H9 (cell line): ENCODE data around the gene PRR11. TPM values are rescaled to one million over a fixed set of nuclear protein-coding genes. Genes with fewer than 3 reads are reported as not detected.

Experiments
- DNase-seq: peaks from one replicate; pipeline ENCODE4 v3.0.0-alpha.2; 2017
- H2AFZ ChIP-seq: one replicate; pipeline ENCODE4 v1.6.1; 2013; ENCODE audit warnings: mild to moderate bottlenecking, low read length, control low read depth, moderate library complexity
- H2AK5ac ChIP-seq: 2 replicates; pipeline ENCODE4 v1.6.1; 2013; ENCODE audit warnings: low read length, control low read depth, mixed read lengths; ENCODE audit not compliant: insufficient read length
- H2BK120ac ChIP-seq: one replicate; pipeline ENCODE4 v1.6.1; 2013; ENCODE audit warnings: low read depth, mild to moderate bottlenecking, low read length, control low read depth, inconsistent platforms; ENCODE audit not compliant: poor library complexity, severe bottlenecking
- H2BK12ac ChIP-seq: 2 replicates; pipeline ENCODE4 v1.6.1; 2013; ENCODE audit warnings: low read length, control low read depth, mixed read lengths, low read depth; ENCODE audit not compliant: insufficient read length
- H2BK15ac ChIP-seq: 2 replicates; pipeline ENCODE4 v1.6.1; 2013; ENCODE audit warnings: low read depth, low read length, control low read depth
- H2BK20ac ChIP-seq: one replicate; pipeline ENCODE4 v1.6.1; 2013; ENCODE audit warnings: low read depth, mild to moderate bottlenecking, low read length, control low read depth, inconsistent platforms; ENCODE audit not compliant: poor library complexity, severe bottlenecking
- H2BK5ac ChIP-seq: 2 replicates; pipeline ENCODE4 v1.6.1; 2013; ENCODE audit warnings: low read length, control low read depth, mixed read lengths; ENCODE audit not compliant: insufficient read length
- H3K14ac ChIP-seq: 2 replicates; pipeline ENCODE4 v1.6.1; 2013; ENCODE audit warnings: low read length, control low read depth; ENCODE audit not compliant: insufficient read depth
- H3K18ac ChIP-seq: 2 replicates; pipeline ENCODE4 v1.6.1; 2013; ENCODE audit warnings: low read depth, mild to moderate bottlenecking, mixed read lengths, low read length, control low read depth; ENCODE audit not compliant: insufficient read length
- H3K23ac ChIP-seq: 2 replicates; pipeline ENCODE4 v1.6.1; 2013; ENCODE audit warnings: low read length, control low read depth, mixed read lengths, low read depth; ENCODE audit not compliant: insufficient read length
- H3K23me2 ChIP-seq: 2 replicates; pipeline ENCODE4 v1.6.1; 2013; ENCODE audit warnings: low read depth, mild to moderate bottlenecking, mixed read lengths, low read length, control low read depth; ENCODE audit not compliant: insufficient read length, poor library complexity, severe bottlenecking
- H3K27ac ChIP-seq: 2 replicates; pipeline ENCODE4 v1.5.1; 2013; ENCODE audit warnings: low read length, control low read depth, mixed read lengths, low read depth; ENCODE audit not compliant: insufficient read length
- H3K27me3 ChIP-seq: 2 replicates; pipeline ENCODE4 v1.6.1; 2013; ENCODE audit warnings: low read length, control low read depth, inconsistent platforms; ENCODE audit not compliant: insufficient read depth
- H3K4ac ChIP-seq: 2 replicates; pipeline ENCODE4 v1.6.1; 2013; ENCODE audit warnings: low read depth, mild to moderate bottlenecking, control low read depth, inconsistent platforms, low read length, moderate library complexity
- H3K4me1 ChIP-seq: 2 replicates; pipeline ENCODE4 v1.6.1; 2013; ENCODE audit warnings: low read length, control low read depth, inconsistent platforms; ENCODE audit not compliant: insufficient read depth
- H3K4me2 ChIP-seq: 2 replicates; pipeline ENCODE4 v1.6.1; 2013; ENCODE audit warnings: low read length, control low read depth, mixed read lengths; ENCODE audit not compliant: insufficient read length, insufficient read depth
- H3K56ac ChIP-seq: 2 replicates; pipeline ENCODE4 v1.6.1; 2013; ENCODE audit warnings: low read depth, mild to moderate bottlenecking, mixed read lengths, low read length, control low read depth; ENCODE audit not compliant: insufficient read length
- H3K79me1 ChIP-seq: 2 replicates; pipeline ENCODE4 v1.6.1; 2013; ENCODE audit warnings: low read depth, mild to moderate bottlenecking, moderate library complexity, low read length, control low read depth, inconsistent platforms; ENCODE audit not compliant: insufficient read depth, poor library complexity, severe bottlenecking
- H3K79me2 ChIP-seq: 2 replicates; pipeline ENCODE4 v1.6.1; 2013; ENCODE audit warnings: low read length, control low read depth, inconsistent platforms; ENCODE audit not compliant: insufficient read depth
- H3K9ac ChIP-seq: 2 replicates; pipeline ENCODE4 v1.6.1; 2013; ENCODE audit warnings: low read length, control low read depth, mixed read lengths; ENCODE audit not compliant: insufficient read length; ENCODE audit errors: extremely low read depth
- H3K9me3 ChIP-seq: one replicate; pipeline ENCODE4 v1.6.1; 2013; ENCODE audit warnings: low read depth, low read length, inconsistent platforms; ENCODE audit not compliant: control insufficient read depth
- H3T11ph ChIP-seq: one replicate; pipeline ENCODE4 v1.6.1; 2013; ENCODE audit warnings: mild to moderate bottlenecking, low read length, control low read depth, inconsistent platforms
- H4K20me1 ChIP-seq: one replicate; pipeline ENCODE4 v1.6.1; 2013; ENCODE audit not compliant: control insufficient read depth, insufficient read length, insufficient read depth
- H4K5ac ChIP-seq: 2 replicates; pipeline ENCODE4 v1.6.1; 2013; ENCODE audit warnings: low read depth, mild to moderate bottlenecking, mixed read lengths, low read length, control low read depth; ENCODE audit not compliant: insufficient read length
- H4K8ac ChIP-seq: replicated peaks from 2 replicates; pipeline ENCODE4 v1.6.1; 2013; ENCODE audit warnings: low read length, control low read depth, mixed read lengths, low read depth; ENCODE audit not compliant: insufficient read length
- H4K91ac ChIP-seq: 2 replicates; pipeline ENCODE4 v1.6.1; 2013; ENCODE audit warnings: low read depth, mild to moderate bottlenecking, moderate library complexity, mixed read lengths, low read length, control low read depth; ENCODE audit not compliant: insufficient read length
- H3K27ac Mint-ChIP-seq, 3 experiments: 2 replicates in 2 of 3; 3 replicates in 1 of 3; pipeline ENCODE4 v1.8.0; 2020 to 2021; ENCODE audit warnings: mixed read lengths in 3 of 3, mild to moderate bottlenecking in 1 of 3, moderate library complexity in 1 of 3
- H3K27me3 Mint-ChIP-seq: 2 replicates; pipeline ENCODE4 v1.8.0; 2021; ENCODE audit warnings: low read depth, mild to moderate bottlenecking, moderate library complexity, mixed read lengths
- H3K36me3 Mint-ChIP-seq, 3 experiments: 2 replicates in 2 of 3; 3 replicates in 1 of 3; pipeline ENCODE4 v1.8.0; 2020 to 2021; ENCODE audit warnings: low read depth in 3 of 3, mixed read lengths in 3 of 3; ENCODE audit not compliant: insufficient read depth in 1 of 3
- H3K4me1 Mint-ChIP-seq, 2 experiments: 2 replicates each; pipeline ENCODE4 v1.8.0; 2020; ENCODE audit warnings: mixed read lengths in 2 of 2
- H3K4me3 Mint-ChIP-seq, 2 experiments: 2 replicates in 1 of 2; 3 replicates in 1 of 2; pipeline ENCODE4 v1.8.0; 2020 to 2021; ENCODE audit warnings: mild to moderate bottlenecking in 2 of 2, mixed read lengths in 2 of 2, moderate library complexity in 1 of 2
- H3K9me3 Mint-ChIP-seq, 2 experiments: 2 replicates in 1 of 2; 3 replicates in 1 of 2; pipeline ENCODE4 v1.8.0; 2020; ENCODE audit warnings: mild to moderate bottlenecking in 2 of 2, mixed read lengths in 2 of 2, moderate library complexity in 1 of 2
- WGBS: extraction: QIAGEN DNeasy Blood & Tissue Kit; methylation state at CpG from one replicate; pipeline ENCODE4 v1.1.7; 2013; ENCODE audit warnings: missing lambda C conversion rate, low lambda C conversion rate, mixed read lengths; ENCODE audit not compliant: insufficient read length; ENCODE audit errors: extremely low coverage; 5-methylcytosine and 5-hydroxymethylcytosine counted together
- total RNA-seq: library from RNA; stranded (reverse); gene quantifications from 2 replicates; pipeline ENCODE4 v1.2.1, GENCODE V29; 2021
- TF ChIP-seq, protein P1 (sequence below): fragments of 200-600 bp; sonication (generic); conservative IDR thresholded peaks from 3 replicates; pipeline ENCODE4 v1.8.0; 2021; ENCODE audit warnings: antibody characterized with exemption, mild to moderate bottlenecking

PRR11 gene
- total RNA-seq, 1 experiment from 2014 or later, result 70.7 TPM

DNA sequence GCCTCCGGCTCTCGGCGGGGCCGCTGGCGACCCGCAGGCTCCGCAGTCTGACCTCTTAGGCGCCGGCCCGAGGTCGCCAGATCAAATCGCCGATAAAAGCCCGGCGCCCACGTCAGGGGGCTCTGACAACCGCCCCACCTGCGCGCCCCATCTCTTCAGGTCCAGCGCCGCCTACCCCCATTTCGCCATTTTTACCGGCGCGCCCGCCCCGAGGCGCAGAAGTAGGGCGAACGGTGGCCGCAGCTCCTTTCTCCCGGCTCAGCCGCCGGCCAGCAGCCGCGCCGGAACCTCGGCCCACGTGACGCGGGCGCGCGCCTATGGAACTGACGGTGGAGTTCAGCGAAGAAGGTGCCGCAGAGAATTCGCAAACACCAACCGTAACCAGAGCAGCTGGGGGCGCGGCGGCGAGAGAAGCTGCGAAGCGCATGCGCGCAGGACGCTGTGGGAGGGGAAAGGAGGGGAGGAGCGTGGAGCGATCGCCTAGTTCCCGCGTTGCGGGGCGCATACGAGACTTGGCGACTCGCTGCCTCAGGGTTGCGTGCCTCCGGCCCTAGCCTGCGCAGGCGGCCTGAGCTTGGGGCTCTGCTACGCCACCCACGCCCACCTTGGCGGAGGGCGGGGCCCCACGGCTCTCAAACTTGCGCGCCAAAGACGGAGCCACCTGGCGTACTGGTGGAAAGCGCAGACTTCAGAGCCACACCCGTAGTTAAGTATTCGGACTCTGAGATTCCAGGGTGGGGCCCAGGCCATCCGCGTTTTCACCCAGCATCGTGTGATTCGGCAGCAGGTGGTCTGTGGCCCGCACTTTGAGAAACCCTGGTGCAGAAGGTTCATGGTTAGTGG is 48.9 kb upstream of the PRR11 start, which contains the start of gene TRIM37:
TRIM37 (minus strand) TSS at position 418 of the 843 bp plus-strand sequence. CDS start 419 bp downstream, outside the sequence.
- H3K27ac ChIP-seq, result peak within 1 kb of the TSS; percentile 35
- H3K18ac ChIP-seq, result peak within 1 kb of the TSS; percentile 11
- WGBS, result no CpG with 5 or more reads among the region's 89 CpGs
- DNase-seq, result peak; percentile 100
- peaks cover 6% of the 10 kb centered on the region; the same call in 1 of the 2 replicates for H3K79me2 ChIP-seq
- H4K8ac ChIP-seq, result no peak within 1 kb of the TSS
- H3K4me1 ChIP-seq, result no peaks in the 10 kb centered on the region
- H3K23me2 ChIP-seq, result peaks cover 4% of the 10 kb centered on the region
- H4K5ac ChIP-seq, result no peak within 1 kb of the TSS
- H2BK12ac ChIP-seq, result no peak within 1 kb of the TSS
- no peak within 1 kb of the TSS for H2BK15ac ChIP-seq
- Mint-ChIP-seq H3K4me1 (peaks cover 9 to 12% of the 10 kb centered on the region in 2 experiments), H3K27me3 (no peaks in the 10 kb centered on the region), H3K36me3 (peaks cover 19 to 31% (median 28%) of the 10 kb centered on the region in 3 experiments), H3K4me3 (peak within 1 kb of the TSS; percentile 98 to 99), H3K9me3 (no peaks in the 10 kb centered on the region), H3K27ac (peak within 1 kb of the TSS; percentile 93 to 96 (median 95))
- H2BK120ac ChIP-seq, result no peak within 1 kb of the TSS
- H3K23ac ChIP-seq, result no peak within 1 kb of the TSS
- H2AFZ ChIP-seq, result no peak within 1 kb of the TSS
- H3K79me1 ChIP-seq, result no peaks in the 10 kb centered on the region
- H4K20me1 ChIP-seq, result no peaks in the 10 kb centered on the region
- H3K9ac ChIP-seq, result peak within 1 kb of the TSS; percentile 75
- H4K91ac ChIP-seq, result no peak within 1 kb of the TSS
- no peak within 1 kb of the TSS for H3T11ph ChIP-seq
- H2AK5ac ChIP-seq, result no peak within 1 kb of the TSS
- H3K14ac ChIP-seq, result peak within 1 kb of the TSS; percentile 25
- H3K56ac ChIP-seq, result no peak within 1 kb of the TSS
- TF ChIP-seq, protein P1, sequence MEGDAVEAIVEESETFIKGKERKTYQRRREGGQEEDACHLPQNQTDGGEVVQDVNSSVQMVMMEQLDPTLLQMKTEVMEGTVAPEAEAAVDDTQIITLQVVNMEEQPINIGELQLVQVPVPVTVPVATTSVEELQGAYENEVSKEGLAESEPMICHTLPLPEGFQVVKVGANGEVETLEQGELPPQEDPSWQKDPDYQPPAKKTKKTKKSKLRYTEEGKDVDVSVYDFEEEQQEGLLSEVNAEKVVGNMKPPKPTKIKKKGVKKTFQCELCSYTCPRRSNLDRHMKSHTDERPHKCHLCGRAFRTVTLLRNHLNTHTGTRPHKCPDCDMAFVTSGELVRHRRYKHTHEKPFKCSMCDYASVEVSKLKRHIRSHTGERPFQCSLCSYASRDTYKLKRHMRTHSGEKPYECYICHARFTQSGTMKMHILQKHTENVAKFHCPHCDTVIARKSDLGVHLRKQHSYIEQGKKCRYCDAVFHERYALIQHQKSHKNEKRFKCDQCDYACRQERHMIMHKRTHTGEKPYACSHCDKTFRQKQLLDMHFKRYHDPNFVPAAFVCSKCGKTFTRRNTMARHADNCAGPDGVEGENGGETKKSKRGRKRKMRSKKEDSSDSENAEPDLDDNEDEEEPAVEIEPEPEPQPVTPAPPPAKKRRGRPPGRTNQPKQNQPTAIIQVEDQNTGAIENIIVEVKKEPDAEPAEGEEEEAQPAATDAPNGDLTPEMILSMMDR, result no peak
- H3K9me3 ChIP-seq, result no peaks in the 10 kb centered on the region
- no peak within 1 kb of the TSS for H2BK5ac ChIP-seq
- no peaks in the 10 kb centered on the region for H3K27me3 ChIP-seq
- H2BK20ac ChIP-seq, result no peak within 1 kb of the TSS
- H3K4me2 ChIP-seq, result peak within 1 kb of the TSS; percentile 87
- no peak within 1 kb of the TSS for H3K4ac ChIP-seq
